Panc1 (cell line): ENCODE measurements around the gene MAMDC2. TPM values are rescaled to one million over a fixed set of nuclear protein-coding genes. Genes with fewer than 3 reads are reported as not detected.

Experiments used
- ATAC-seq: fragments of 200-7000 bp; cut with Tn5 transposase; 2 replicates; pipeline ENCODE4 v1.9.1; 2020; ENCODE audit warnings: mild to moderate bottlenecking, moderate library complexity
- BruUV-seq: library from RNA; stranded (reverse); fragments of 400-500 nt; replicated peaks from 2 replicates; lab custom pipeline; 2021; lab: Mats Ljungman, UMichigan
- CTCF ChIA-PET: fragments of 300-600 bp; sonication (Branson Sonifier 250); formaldehyde crosslinking; loops from one replicate; lab custom pipeline; 2022; ENCODE audit warnings: antibody characterized with exemption; lab: Charles Lee
- POLR2A ChIA-PET: fragments of 300-600 bp; sonication (Branson Sonifier 250); formaldehyde crosslinking; loops from one replicate; lab custom pipeline; 2022; ENCODE audit warnings: antibody characterized with exemption; lab: Charles Lee
- DNase-seq: peaks from one replicate; pipeline ENCODE4 v3.0.0-alpha.2; 2010; ENCODE audit warnings: low read depth, low spot score
- H3K27ac ChIP-seq: 2 replicates; pipeline ENCODE4 v1.5.1; 2011; ENCODE audit warnings: mild to moderate bottlenecking, low read length, inconsistent platforms
- H3K27me3 ChIP-seq: fragments of 200-500 bp; sonication (Bioruptor generic); 2 replicates; pipeline ENCODE4 v1.6.0; 2014; ENCODE audit warnings: low read length, inconsistent platforms; ENCODE audit not compliant: control insufficient read depth, insufficient read depth
- H3K36me3 ChIP-seq: fragments of 200-500 bp; sonication (Bioruptor generic); 2 replicates; pipeline ENCODE4 v1.5.1; 2014; ENCODE audit warnings: inconsistent platforms, mild to moderate bottlenecking, low read length, moderate library complexity; ENCODE audit not compliant: control insufficient read depth, insufficient read depth
- H3K4me1 ChIP-seq: 2 replicates; pipeline ENCODE4 v1.5.1; 2011; ENCODE audit warnings: inconsistent platforms, mild to moderate bottlenecking, low read length, moderate library complexity; ENCODE audit not compliant: control insufficient read depth, insufficient read depth
- H3K4me3 ChIP-seq, 2 experiments: 2 replicates each; pipeline ENCODE4 v1.5.1; 2011 to 2012; ENCODE audit warnings: low read depth in 2 of 2, low read length in 2 of 2, mild to moderate bottlenecking in 2 of 2, inconsistent platforms in 1 of 2, moderate library complexity in 1 of 2
- H3K9me3 ChIP-seq: fragments of 200-500 bp; sonication (Bioruptor generic); 2 replicates; pipeline ENCODE4 v1.5.1; 2014; ENCODE audit warnings: low read depth, mild to moderate bottlenecking, inconsistent platforms, low read length, moderate library complexity; ENCODE audit not compliant: control insufficient read depth, insufficient read depth
- CTCF ChIP-seq: fragments of 450-650 bp; IDR thresholded peaks from 2 replicates; pipeline ENCODE4 v1.5.1; 2017; ENCODE audit warnings: mild to moderate bottlenecking
- POLR2AphosphoS5 ChIP-seq: IDR thresholded peaks from 2 replicates; pipeline ENCODE4 v1.6.1; 2012; ENCODE audit warnings: mild to moderate bottlenecking, low read depth, low read length, moderate library complexity
- REST ChIP-seq, 2 experiments: IDR thresholded peaks; 2 replicates each; pipeline ENCODE4 v1.6.1; 2011 to 2012; ENCODE audit warnings: low read depth in 2 of 2, control low read depth in 1 of 2, low read length in 1 of 2, mild to moderate bottlenecking in 1 of 2, moderate library complexity in 1 of 2; ENCODE audit not compliant: insufficient read depth in 1 of 2
- SIN3A ChIP-seq: IDR thresholded peaks from 2 replicates; pipeline ENCODE4 v1.6.1; 2012; ENCODE audit warnings: low read depth, mild to moderate bottlenecking, low read length, moderate library complexity, borderline replicate concordance; ENCODE audit not compliant: insufficient read depth
- TCF7L2 ChIP-seq: IDR thresholded peaks from 2 replicates; pipeline ENCODE4 v1.6.1; 2011; ENCODE audit warnings: mild to moderate bottlenecking, low read depth, low read length, inconsistent platforms
- in situ Hi-C: cut with HindIII; loops from 2 replicates; pipeline ENCODE4 v1.10.0; 2016; ENCODE audit warnings: low sequenced_read_pairs, low pct_unique_long_range_greater_than_20kb
- intact Hi-C: fragments of 100-400 bp; cut with micrococcal nuclease; formaldehyde crosslinking; loops from one replicate; pipeline ENCODE4 v1.10.0; 2022; ENCODE audit not compliant: unreplicated experiment
- total RNA-seq: library from RNA; stranded (reverse); gene quantifications from one replicate; pipeline ENCODE4 v1.2.1, GENCODE V29; 2021; ENCODE audit not compliant: unreplicated experiment

The MAMDC2 gene
- total RNA-seq, 1 experiment from 2014 or later: 1.5 TPM

GRCh38 chr9:70013598-70014196 lies 30.0 kb upstream of the MAMDC2 start:
- H3K4me3 ChIP-seq: no peak overlapping the region
- ChIA-PET POLR2A (no interaction called here), CTCF (no interaction called here)
- no peaks in the 10 kb centered on the region for H3K9me3 ChIP-seq
- H3K27me3 ChIP-seq: no peaks in the 10 kb centered on the region
- intact Hi-C loops (loop anchor here (5.0 kb wide), 1 partner anchor 41 kb away; no protein-coding TSS in a partner anchor), in situ Hi-C loops (no loop called here)
- BruUV-seq: no TSS peak
- no peaks in the 10 kb centered on the region for H3K4me1 ChIP-seq
- ATAC-seq (no peak), DNase-seq (no peak)
- H3K27ac ChIP-seq: no peak overlapping the region
- TF ChIP-seq TCF7L2 (no peak), CTCF (no peak), REST (IDR thresholded peaks at IDR 0.05; ENCODE audit: insufficient read depth in 1 of 2, low read depth in 2 of 2, low read length in 1 of 2) (no peak), POLR2AphosphoS5 (no peak), SIN3A (no peak)
- no peaks in the 10 kb centered on the region for H3K36me3 ChIP-seq

- Histone ChIP-seq H3K9me3 (no peaks in the 10 kb centered on the region), H3K36me3 (no peaks in the 10 kb centered on the region), H3K27ac (no peak overlapping the region), H3K4me1 (no peaks in the 10 kb centered on the region), H3K27me3 (no peaks in the 10 kb centered on the region), H3K4me3 (no peak overlapping the region)
- intact Hi-C loops: no loop called here
- in situ Hi-C loops: no loop called here
- no peak for TF ChIP-seq POLR2AphosphoS5
- TF ChIP-seq CTCF: no peak
- no peak for TF ChIP-seq TCF7L2
- no peak for ATAC-seq
- POLR2A ChIA-PET: no interaction called here
- no peak for DNase-seq
- CTCF ChIA-PET: no interaction called here
- BruUV-seq: no TSS peak
These were observed 28.5 kb upstream of the MAMDC2 start for GRCh38 chr9:70015099-70015498.
